RCC 7860 (cell line): ENCODE data around the gene FAT1.

Experiments used
- DNase-seq: peaks from one replicate; pipeline ENCODE4 v3.0.0-alpha.2; 2015; ENCODE audit warnings: low spot score
- FAIRE-seq: peaks from 2 replicates; lab custom pipeline; 2012; peaks lifted over from hg19 to GRCh38; lab: Jason Lieb, UNC

The FAT1 gene

GRCh38 chr4:186624951-186625350, 98.7 kb downstream of the FAT1 start:
- FAIRE-seq (no peak), DNase-seq (no peak)

- FAIRE-seq, result no peak
These were observed 100.1 kb downstream of the FAT1 start for GRCh38 chr4:186623546-186623945.

GRCh38 chr4:186622788-186623464, 100.7 kb downstream of the FAT1 start:
- DNase-seq, result no peak
- FAIRE-seq, result no peak

More at GRCh38 chr4:186623546-186623945, 100.1 kb downstream of the FAT1 start:
- DNase-seq, result no peak

- DNase-seq, result no peak
- FAIRE-seq, result no peak
These were observed 101.6 kb downstream of the FAT1 start for GRCh38 chr4:186621959-186622553.

GRCh38 chr4:186619088-186619487, 104.6 kb downstream of the FAT1 start:
- DNase-seq (no peak), FAIRE-seq (no peak)

- no peak for DNase-seq
- no peak for FAIRE-seq
These were observed 105.7 kb downstream of the FAT1 start for GRCh38 chr4:186617921-186618320.

GRCh38 chr4:186607490-186607889, 116.2 kb downstream of the FAT1 start:
- no peak for DNase-seq

GRCh38 chr4:186606591-186606992, 117.1 kb downstream of the FAT1 start:
- FAIRE-seq (no peak), DNase-seq (no peak)

More at GRCh38 chr4:186607490-186607889, 116.2 kb downstream of the FAT1 start:
- no peak for FAIRE-seq

DNA sequence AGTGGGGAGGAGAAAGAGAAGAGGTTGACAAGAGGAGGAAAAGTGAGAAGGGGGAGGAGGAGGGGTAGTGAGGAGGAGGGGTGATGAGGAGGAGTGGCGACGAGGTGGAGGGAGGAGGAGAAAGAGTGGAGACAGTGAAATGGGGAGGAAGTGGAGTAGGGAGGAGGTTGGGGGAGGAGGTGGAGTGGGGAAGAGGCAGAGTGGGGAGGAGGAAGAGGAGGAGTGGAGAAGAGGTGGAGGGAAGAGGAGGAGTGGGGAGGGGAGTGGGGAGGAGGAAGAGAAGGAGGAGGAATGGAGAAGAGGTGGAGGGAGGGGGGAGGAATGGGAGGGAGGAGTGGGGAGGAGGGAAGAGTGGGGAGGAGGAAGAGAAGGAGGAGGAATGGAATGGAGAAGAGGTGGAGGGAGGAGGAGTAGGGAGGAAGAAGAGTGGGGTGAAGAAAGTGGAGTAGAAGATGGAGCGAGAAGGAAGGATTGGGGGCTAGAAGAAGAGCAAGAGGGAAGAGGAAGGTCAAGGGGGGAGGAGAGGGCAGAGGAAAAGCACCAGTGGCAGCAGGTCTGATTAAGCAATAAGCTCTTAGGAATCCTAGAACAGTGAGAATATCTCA, 118.3 kb downstream of the FAT1 start:
- no peak for FAIRE-seq
- DNase-seq, result no peak

GRCh38 chr4:186604124-186604807, 119.4 kb downstream of the FAT1 start:
- DNase-seq (no peak), FAIRE-seq (no peak)

DNA sequence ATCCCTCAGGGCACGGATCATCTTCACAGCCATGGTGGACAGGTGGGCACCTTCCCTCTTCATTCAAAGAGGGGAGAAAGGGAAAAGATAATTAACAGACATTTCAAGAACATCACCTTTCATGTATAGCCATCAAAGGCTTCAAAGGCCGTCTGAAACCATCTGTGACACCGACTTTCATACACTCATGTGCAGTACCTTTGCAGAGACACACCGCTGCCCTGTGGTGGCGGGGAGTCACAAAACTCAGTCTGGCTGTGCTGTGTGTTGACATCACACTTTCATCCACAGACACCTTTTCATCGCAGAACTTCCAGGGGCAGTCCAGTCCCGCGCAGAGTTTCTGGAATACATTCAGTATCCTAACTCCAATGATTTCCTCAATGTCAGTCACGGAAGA, 120.7 kb downstream of the FAT1 start:
- FAIRE-seq, result no peak
- no peak for DNase-seq

DNA sequence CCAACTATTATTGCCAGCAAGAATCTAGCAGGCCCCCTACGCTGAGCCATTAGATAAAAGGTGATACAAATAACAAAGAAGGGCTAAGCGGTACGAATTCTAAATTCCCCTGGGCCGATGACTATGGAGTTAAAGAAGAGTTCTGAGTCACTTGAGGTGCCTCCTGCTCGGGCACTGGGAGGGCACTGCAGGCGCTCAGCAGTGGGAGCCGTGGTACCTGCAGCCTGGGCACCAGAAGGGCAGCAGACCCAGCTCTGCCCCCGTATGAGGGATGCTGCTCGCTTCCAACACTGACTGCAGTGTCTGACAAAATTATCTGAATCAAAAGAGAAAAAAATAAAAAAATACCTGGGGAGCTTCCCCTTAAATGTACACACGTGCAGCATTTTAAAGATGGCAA, 124.2 kb downstream of the FAT1 start:
- FAIRE-seq, result no peak
- no peak for DNase-seq

- FAIRE-seq (no peak), DNase-seq (no peak)
These were observed 125.0 kb downstream of the FAT1 start for GRCh38 chr4:186598686-186599085.

DNA sequence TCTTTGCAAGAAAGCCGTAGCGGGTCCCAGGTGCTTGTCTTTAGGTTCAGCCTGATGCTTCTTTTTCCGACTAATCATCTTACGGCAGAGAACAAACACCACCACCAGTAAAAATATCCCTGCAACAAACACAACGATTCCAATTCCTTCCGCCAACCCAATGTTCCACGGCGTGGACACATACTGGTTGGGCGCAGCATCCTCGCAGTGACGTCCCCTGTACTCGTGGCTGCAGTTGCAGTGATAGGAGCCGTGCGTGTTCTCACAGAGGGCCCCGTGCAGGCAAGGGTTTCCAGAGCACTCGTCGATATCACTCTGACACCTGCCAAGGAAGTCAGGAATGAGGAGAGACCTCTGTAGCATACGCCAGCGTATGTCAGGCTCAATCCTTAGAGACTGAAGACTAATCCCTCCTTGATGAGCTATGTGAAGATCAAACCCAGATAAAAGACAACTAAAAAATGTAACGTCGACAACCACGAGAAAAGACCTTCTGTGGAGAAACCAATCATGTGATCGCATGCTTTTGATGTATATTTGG, 126.7 kb downstream of the FAT1 start:
- FAIRE-seq (no peak), DNase-seq (no peak)

GRCh38 chr4:186596346-186596745, 127.3 kb downstream of the FAT1 start:
- FAIRE-seq, result no peak

GRCh38 chr4:186593587-186593973, 130.1 kb downstream of the FAT1 start:
- FAIRE-seq, result no peak
- no peak for DNase-seq

More at GRCh38 chr4:186596346-186596745, 127.3 kb downstream of the FAT1 start:
- DNase-seq, result no peak

- FAIRE-seq (no peak), DNase-seq (no peak)
These were observed 130.6 kb downstream of the FAT1 start for GRCh38 chr4:186592966-186593586.

DNA sequence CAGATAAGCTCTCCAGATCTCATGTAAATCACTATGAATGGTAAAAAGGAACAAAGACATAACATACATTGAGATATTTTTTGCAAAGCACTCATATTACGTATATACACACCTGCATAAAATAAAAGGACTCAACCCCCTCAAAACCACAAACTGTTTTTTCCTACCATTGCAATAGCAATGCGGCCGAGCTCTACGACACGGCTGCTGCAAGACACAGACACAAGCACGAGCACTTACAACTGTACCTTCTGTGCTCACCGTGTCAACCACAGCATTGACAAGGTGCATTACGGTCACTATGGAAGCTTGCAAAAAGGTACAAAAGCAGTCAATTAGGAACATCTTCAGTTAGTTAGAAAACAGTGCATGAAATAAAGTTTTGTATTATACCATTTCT, 131.2 kb downstream of the FAT1 start:
- DNase-seq, result no peak
- no peak for FAIRE-seq

GRCh38 chr4:186591651-186592050, 132.0 kb downstream of the FAT1 start:
- no peak for FAIRE-seq
- no peak for DNase-seq

DNA sequence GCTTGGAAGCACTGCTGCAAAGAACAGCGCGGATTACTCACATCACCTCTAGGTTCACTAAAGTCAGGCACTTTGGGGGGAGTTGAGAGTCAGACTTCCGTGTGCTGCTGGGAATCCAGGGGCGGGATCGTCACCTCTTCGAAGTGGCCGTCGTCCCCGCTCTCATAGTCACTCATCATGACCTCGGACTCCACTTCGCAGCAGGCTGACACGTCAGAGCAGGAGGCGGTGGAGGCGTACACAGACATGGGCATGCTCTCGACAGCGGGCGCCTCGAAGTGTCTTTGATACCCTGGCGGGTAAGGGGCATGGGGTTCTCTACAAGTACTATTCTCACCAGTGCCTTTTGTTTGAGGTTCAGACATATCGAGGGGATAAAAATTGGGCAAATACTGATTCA, 135.2 kb downstream of the FAT1 start:
- DNase-seq (no peak), FAIRE-seq (no peak)

- peak; percentile 4 for DNase-seq
- FAIRE-seq, result no peak
These were observed 136.1 kb downstream of the FAT1 start for GRCh38 chr4:186587416-186588018.
